ENCODE measurements around the gene DLG1.
"Not testable (repeated sequence)": the region's sequence is repeated elsewhere in the genome, so short reads cannot be mapped to it uniquely, and the experiment has no call there.

Gene DLG1

DNA sequence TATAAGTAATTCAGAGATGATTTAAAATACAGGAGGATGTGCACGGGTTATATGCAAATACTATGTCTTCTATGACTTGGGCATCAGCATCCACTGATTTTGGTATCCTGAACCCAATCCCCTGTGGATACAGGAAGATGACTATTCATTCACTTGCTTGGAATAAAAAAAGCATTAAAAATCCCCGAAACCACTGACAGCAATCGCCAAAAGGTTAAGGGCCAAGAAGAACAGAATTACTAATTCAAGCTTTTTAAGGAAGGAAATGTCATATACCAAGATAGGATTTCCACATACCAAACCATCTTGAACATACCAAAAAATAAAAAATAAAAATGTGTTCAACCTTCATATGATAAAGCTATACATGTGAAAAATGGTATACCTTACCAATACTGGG lies 93.7 kb downstream of the DLG1 start:
- H3K9me3 ChIP-seq: no peaks in the 10 kb centered on the region
- TF ChIP-seq, protein P1, sequence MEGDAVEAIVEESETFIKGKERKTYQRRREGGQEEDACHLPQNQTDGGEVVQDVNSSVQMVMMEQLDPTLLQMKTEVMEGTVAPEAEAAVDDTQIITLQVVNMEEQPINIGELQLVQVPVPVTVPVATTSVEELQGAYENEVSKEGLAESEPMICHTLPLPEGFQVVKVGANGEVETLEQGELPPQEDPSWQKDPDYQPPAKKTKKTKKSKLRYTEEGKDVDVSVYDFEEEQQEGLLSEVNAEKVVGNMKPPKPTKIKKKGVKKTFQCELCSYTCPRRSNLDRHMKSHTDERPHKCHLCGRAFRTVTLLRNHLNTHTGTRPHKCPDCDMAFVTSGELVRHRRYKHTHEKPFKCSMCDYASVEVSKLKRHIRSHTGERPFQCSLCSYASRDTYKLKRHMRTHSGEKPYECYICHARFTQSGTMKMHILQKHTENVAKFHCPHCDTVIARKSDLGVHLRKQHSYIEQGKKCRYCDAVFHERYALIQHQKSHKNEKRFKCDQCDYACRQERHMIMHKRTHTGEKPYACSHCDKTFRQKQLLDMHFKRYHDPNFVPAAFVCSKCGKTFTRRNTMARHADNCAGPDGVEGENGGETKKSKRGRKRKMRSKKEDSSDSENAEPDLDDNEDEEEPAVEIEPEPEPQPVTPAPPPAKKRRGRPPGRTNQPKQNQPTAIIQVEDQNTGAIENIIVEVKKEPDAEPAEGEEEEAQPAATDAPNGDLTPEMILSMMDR (IDR thresholded peaks at IDR 0.05): no peak
- H3K27me3 ChIP-seq: no peaks in the 10 kb centered on the region
- no peaks in the 10 kb centered on the region for H3K36me3 ChIP-seq
- H3K4me1 ChIP-seq (ENCODE audit: control insufficient read depth in 1 of 2, insufficient read depth in 1 of 2, low read depth in 1 of 2, low read length in 1 of 2): peaks cover 19 to 24% of the 10 kb centered on the region in 2 experiments
- H3K4me3 ChIP-seq (ENCODE audit: low read depth in 1 of 2, low read length in 1 of 2): no peak overlapping the region
- H3K27ac ChIP-seq: no peak overlapping the region

DNA sequence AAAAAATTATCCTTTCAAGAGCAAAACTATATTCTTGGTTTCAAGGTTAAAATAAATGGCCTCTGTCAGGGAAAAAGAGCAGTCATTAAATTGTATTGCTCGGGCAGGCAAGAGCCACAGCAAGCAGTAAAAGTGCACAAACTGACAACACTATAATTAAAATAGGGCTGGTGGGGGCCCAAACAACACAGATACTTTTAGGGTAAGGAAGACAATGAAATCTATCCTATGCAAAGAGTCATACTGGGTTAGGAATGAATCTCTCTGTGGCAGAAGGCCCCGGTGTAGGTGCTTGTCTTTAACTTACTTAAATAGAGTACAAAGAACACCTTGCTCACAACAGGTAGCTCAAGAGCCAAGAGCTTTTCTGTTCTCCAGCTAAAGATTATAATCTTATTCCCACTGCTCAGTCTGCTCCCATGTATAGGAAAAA lies 94.7 kb downstream of the DLG1 start:
- Histone ChIP-seq H3K36me3 (no peaks in the 10 kb centered on the region), H3K27me3 (no peaks in the 10 kb centered on the region), H3K9me3 (no peaks in the 10 kb centered on the region), H3K4me1 (ENCODE audit: control insufficient read depth in 1 of 2, insufficient read depth in 1 of 2, low read depth in 1 of 2, low read length in 1 of 2) (peaks cover 19 to 24% of the 10 kb centered on the region in 2 experiments), H3K27ac (no peak overlapping the region), H3K4me3 (ENCODE audit: low read depth in 1 of 2, low read length in 1 of 2) (no peak overlapping the region)
- TF ChIP-seq, protein P1 (IDR thresholded peaks at IDR 0.05): no peak

DNA sequence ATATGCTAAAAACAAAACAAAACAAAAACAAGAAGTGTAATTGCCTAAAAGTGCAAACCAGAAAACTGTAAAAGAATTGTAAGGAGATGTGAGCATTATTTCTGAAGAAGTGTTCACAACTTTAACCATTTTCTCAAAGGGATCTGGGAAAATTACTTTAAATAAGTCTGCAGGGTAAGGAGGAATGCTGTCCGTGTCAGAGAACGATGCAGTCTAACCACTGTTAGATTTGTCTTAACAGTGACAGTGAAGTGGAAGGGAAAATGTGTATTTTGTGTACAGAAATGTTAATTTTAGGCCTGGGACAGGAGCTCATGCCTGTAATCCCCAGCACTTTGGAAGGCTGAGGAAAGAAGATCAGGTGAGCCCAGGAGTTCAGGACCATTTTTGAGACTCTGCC lies 95.7 kb downstream of the DLG1 start:
- no peak overlapping the region for H3K4me3 ChIP-seq (ENCODE audit: low read depth in 1 of 2, low read length in 1 of 2)
- no peak overlapping the region for H3K27ac ChIP-seq
- no peaks in the 10 kb centered on the region for H3K9me3 ChIP-seq
- H3K4me1 ChIP-seq (ENCODE audit: control insufficient read depth in 1 of 2, insufficient read depth in 1 of 2, low read depth in 1 of 2, low read length in 1 of 2): peaks cover 19 to 24% of the 10 kb centered on the region in 2 experiments
- TF ChIP-seq, protein P1 (IDR thresholded peaks at IDR 0.05): no peak
- no peaks in the 10 kb centered on the region for H3K36me3 ChIP-seq
- H3K27me3 ChIP-seq: no peaks in the 10 kb centered on the region

DNA sequence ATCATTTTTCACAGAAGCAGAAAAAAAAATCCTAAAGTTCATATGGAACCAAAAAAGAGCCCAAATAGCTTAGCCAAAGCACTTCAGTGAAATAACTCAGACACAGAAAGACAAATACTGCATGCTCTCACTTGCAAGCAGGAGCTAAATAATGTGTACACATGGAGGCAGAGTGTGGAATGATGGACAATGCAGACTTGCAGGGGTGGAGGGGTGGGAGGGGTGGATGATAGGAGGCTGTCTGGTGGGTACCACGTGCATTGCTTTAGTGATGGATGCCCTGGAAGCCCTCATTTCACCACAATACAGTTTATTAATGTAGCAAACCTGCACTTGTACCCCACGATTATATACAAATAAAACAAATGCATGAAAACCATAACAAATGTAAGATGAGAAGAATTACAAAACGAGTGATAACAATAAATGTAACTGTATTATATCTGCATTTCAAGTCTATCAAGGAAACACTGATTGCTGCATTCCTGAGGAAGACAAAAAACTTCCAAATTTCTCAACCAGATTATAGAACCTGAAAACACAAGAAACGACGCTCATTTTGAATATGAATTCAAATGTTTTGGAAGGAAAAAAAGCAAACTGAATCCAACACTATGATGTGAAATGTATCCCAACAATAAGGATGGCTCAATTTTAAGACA lies 96.5 kb downstream of the DLG1 start:
- Histone ChIP-seq H3K27ac (no peak overlapping the region), H3K27me3 (no peaks in the 10 kb centered on the region), H3K9me3 (no peaks in the 10 kb centered on the region), H3K4me3 (ENCODE audit: low read depth in 1 of 2, low read length in 1 of 2) (no peak overlapping the region), H3K4me1 (ENCODE audit: control insufficient read depth in 1 of 2, insufficient read depth in 1 of 2, low read depth in 1 of 2, low read length in 1 of 2) (peaks cover 19 to 24% of the 10 kb centered on the region in 2 experiments), H3K36me3 (no peaks in the 10 kb centered on the region)
- TF ChIP-seq, protein P1 (IDR thresholded peaks at IDR 0.05): no peak

DNA sequence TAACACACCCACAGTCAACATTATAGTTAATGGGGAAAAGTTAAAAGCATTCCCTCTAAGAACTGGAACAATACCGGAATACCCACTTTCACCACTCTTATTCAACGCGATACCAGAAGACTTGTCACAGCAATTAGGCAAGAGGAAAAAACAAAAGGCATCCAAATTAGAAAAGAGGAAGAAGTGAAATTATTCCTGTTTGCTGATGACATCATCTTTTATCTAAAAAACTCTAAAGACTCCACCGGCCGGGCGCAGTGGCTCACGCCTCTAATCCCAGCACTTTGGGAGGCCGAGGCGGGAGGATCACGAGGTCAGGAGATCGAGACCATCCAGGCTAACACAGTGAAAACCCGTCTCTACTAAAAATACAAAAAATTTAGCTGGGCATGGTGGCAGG lies 97.6 kb downstream of the DLG1 start:
- H3K4me1 ChIP-seq (ENCODE audit: control insufficient read depth in 1 of 2, insufficient read depth in 1 of 2, low read depth in 1 of 2, low read length in 1 of 2): peaks cover 19 to 24% of the 10 kb centered on the region in 2 experiments
- not testable (repeated sequence) for H3K27me3 ChIP-seq; H3K36me3 ChIP-seq; H3K9me3 ChIP-seq; H3K27ac ChIP-seq; H3K4me3 ChIP-seq (ENCODE audit: low read depth in 1 of 2, low read length in 1 of 2)

DNA sequence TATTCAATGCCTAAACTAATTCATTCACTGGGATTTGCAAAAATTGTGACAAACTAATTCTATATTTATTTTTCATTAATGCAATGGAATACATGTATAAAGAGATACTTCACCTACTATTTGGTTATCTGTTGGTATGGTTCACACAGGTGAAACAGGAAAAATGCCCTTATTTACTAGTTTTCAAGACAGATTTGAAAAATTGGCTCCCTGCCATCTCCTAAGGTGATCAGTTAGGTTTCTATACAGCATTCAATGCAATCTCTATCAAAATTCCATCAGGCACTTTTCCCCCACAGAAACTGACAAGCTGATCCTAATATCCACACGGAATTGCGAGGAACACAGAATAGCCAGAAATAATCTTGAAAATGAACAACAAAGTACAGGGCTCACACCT lies 101.1 kb downstream of the DLG1 start:
- Histone ChIP-seq H3K36me3 (no peaks in the 10 kb centered on the region), H3K4me3 (ENCODE audit: low read depth in 1 of 2, low read length in 1 of 2) (no peak overlapping the region), H3K27ac (no peak overlapping the region), H3K4me1 (ENCODE audit: control insufficient read depth in 1 of 2, insufficient read depth in 1 of 2, low read depth in 1 of 2, low read length in 1 of 2) (peaks cover 0 to 4% of the 10 kb centered on the region in 2 experiments), H3K9me3 (no peaks in the 10 kb centered on the region), H3K27me3 (no peaks in the 10 kb centered on the region)
- TF ChIP-seq, protein P1 (IDR thresholded peaks at IDR 0.05): no peak
